Measurements from ENCODE around the gene MYCBPAP. TPM values are rescaled to one million over a fixed set of nuclear protein-coding genes. Genes with fewer than 3 reads are reported as not detected.
"Not testable (repeated sequence)": the region's sequence is repeated elsewhere in the genome, so short reads cannot be mapped to it uniquely, and the experiment has no call there.

MYCBPAP gene
- total RNA-seq, 6 experiments from 2014 or later: 0.12 to 0.76 (median 0.28) TPM

DNA sequence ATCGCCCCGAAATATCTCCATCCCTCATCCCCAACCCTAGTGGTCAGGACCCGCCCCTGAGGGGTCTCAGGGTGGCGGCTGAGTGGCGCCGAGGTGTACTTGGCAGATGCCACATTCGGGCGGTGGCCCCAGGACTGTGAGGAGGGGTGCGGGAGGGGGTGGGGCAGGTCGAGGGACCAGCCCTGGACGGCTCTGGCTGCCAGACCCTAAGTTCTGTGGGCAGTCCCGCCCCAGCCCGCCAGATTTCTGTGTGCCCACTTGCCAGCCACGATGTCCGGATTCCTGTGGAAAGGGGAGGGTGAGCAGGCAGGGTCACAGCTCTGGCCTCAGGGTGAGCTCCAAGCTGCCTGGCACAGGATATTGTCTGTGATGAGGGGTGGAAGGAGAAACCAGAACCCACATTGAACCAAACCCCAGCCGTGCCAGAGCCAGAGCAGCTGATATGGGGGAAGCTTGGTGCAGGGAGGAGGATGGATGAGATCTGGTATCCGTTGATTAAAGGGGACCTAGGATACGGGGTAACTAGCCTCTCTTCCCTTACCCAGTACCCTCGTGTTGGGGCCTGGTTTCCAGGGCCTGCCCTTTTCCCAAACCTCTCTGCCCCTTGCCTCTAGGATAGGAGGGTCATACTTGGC is 38.5 kb upstream of the MYCBPAP start:
- TF ChIP-seq, protein P1, sequence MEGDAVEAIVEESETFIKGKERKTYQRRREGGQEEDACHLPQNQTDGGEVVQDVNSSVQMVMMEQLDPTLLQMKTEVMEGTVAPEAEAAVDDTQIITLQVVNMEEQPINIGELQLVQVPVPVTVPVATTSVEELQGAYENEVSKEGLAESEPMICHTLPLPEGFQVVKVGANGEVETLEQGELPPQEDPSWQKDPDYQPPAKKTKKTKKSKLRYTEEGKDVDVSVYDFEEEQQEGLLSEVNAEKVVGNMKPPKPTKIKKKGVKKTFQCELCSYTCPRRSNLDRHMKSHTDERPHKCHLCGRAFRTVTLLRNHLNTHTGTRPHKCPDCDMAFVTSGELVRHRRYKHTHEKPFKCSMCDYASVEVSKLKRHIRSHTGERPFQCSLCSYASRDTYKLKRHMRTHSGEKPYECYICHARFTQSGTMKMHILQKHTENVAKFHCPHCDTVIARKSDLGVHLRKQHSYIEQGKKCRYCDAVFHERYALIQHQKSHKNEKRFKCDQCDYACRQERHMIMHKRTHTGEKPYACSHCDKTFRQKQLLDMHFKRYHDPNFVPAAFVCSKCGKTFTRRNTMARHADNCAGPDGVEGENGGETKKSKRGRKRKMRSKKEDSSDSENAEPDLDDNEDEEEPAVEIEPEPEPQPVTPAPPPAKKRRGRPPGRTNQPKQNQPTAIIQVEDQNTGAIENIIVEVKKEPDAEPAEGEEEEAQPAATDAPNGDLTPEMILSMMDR (IDR thresholded peaks at IDR 0.05): no peak
- Mint-ChIP-seq H3K4me1 (ENCODE audit: low read depth) (no peaks in the 10 kb centered on the region), H3K9me3 (no peaks in the 10 kb centered on the region), H3K27me3 (ENCODE audit: insufficient read depth) (peaks cover 23% of the 10 kb centered on the region), H3K27ac (no peak overlapping the region), H3K36me3 (ENCODE audit: low read depth) (no peaks in the 10 kb centered on the region; the same call in 1 of the 2 replicates), H3K4me3 (no peak overlapping the region)
- no peak for DNase-seq

GRCh38 chr17:50470426-50470825 is 37.8 kb upstream of the MYCBPAP start:
- DNase-seq: no peak
- Mint-ChIP-seq H3K4me1 (ENCODE audit: low read depth) (no peaks in the 10 kb centered on the region), H3K36me3 (ENCODE audit: low read depth) (no peaks in the 10 kb centered on the region; the same call in 1 of the 2 replicates), H3K9me3 (no peaks in the 10 kb centered on the region), H3K4me3 (no peak overlapping the region), H3K27ac (no peak overlapping the region), H3K27me3 (ENCODE audit: insufficient read depth) (peaks cover 20% of the 10 kb centered on the region)
- TF ChIP-seq, protein P1 (IDR thresholded peaks at IDR 0.05): no peak

DNA sequence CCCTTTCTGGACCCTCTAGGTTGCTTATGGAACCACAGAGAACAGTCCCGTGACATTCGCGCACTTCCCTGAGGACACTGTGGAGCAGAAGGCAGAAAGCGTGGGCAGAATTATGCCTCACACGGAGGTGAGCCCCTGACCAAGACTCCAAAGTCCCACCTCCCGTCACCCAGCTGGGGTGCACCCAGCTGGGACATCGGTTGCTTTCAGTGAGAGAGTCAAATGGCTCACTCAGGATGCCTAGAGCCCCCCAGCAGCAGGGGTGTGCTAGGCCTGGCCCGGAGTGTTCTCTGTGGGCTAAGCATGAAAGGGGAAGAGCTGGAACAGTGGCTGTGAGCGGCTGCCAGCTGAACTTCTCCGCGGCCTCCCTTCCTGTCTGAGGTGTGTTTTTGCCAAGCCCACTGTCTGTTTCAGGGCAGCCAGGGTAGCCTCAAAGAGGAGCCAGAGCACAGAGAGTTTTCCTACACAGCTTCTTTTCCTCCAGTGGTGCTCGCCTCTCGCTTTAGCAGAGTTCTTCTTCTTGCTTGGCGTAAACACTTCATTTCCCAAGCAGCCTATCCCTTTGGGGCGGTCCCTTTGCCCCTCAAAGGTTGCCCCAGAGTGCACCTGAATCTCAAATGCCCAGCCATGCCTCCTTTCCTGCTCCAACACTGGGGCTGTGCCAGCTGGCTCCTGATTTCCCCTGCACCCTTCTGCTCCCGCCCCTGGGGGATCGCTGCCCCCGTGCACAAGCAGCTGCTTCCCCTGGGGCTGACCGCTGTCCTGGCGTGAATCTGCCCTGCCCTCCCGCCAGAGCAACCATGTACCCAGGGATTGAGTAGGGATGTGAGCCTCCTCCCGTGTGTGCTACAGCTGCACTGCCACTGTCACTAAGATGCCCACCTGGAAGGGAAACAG is 37.0 kb upstream of the MYCBPAP start:
- Mint-ChIP-seq H3K36me3 (ENCODE audit: low read depth) (no peaks in the 10 kb centered on the region; the same call in 1 of the 2 replicates), H3K4me1 (ENCODE audit: low read depth) (no peaks in the 10 kb centered on the region)
- DNase-seq: no peak

DNA sequence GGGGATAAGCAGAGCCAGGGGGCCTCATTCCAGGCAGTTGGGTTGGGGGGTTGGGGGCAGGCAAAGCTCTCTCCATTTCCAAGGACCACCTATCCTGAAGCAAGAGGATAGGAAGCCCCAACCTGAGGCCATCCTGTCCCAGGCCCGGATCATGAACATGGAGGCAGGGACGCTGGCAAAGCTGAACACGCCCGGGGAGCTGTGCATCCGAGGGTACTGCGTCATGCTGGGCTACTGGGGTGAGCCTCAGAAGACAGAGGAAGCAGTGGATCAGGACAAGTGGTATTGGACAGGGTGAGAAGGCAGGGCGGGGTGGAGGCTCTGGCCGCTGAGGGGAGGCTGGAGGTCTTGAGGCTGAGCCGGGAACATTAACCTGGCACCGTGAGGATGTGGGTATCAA is 36.0 kb upstream of the MYCBPAP start:
- DNase-seq: no peak
- TF ChIP-seq, protein P1 (IDR thresholded peaks at IDR 0.05): no peak
- Mint-ChIP-seq H3K4me3 (no peak overlapping the region), H3K9me3 (no peaks in the 10 kb centered on the region), H3K36me3 (ENCODE audit: low read depth) (no peaks in the 10 kb centered on the region; the same call in 1 of the 2 replicates), H3K4me1 (ENCODE audit: low read depth) (no peaks in the 10 kb centered on the region), H3K27ac (no peak overlapping the region; the same call in 1 of the 2 replicates), H3K27me3 (ENCODE audit: insufficient read depth) (peaks cover 20% of the 10 kb centered on the region)

More for the DNA sequence above, 37.0 kb upstream of the MYCBPAP start:
- H3K9me3 Mint-ChIP-seq: no peaks in the 10 kb centered on the region
- H3K27me3 Mint-ChIP-seq (ENCODE audit: insufficient read depth): peaks cover 20% of the 10 kb centered on the region
- no peak overlapping the region for H3K4me3 Mint-ChIP-seq
- TF ChIP-seq, protein P1 (IDR thresholded peaks at IDR 0.05): no peak
- no peak overlapping the region for H3K27ac Mint-ChIP-seq

GRCh38 chr17:50472761-50473161 is 35.5 kb upstream of the MYCBPAP start:
- DNase-seq; H3K36me3 Mint-ChIP-seq (ENCODE audit: low read depth); H3K27ac Mint-ChIP-seq; H3K4me1 Mint-ChIP-seq (ENCODE audit: low read depth); H3K4me3 Mint-ChIP-seq; H3K9me3 Mint-ChIP-seq: not testable (repeated sequence)
- TF ChIP-seq, protein P1 (IDR thresholded peaks at IDR 0.05): peak; percentile 46; the same call in 1 of the 2 replicates
- peaks cover 17% of the 10 kb centered on the region for H3K27me3 Mint-ChIP-seq (ENCODE audit: insufficient read depth)
